ENCODE data around the gene VWA1.

The VWA1 gene

DNA sequence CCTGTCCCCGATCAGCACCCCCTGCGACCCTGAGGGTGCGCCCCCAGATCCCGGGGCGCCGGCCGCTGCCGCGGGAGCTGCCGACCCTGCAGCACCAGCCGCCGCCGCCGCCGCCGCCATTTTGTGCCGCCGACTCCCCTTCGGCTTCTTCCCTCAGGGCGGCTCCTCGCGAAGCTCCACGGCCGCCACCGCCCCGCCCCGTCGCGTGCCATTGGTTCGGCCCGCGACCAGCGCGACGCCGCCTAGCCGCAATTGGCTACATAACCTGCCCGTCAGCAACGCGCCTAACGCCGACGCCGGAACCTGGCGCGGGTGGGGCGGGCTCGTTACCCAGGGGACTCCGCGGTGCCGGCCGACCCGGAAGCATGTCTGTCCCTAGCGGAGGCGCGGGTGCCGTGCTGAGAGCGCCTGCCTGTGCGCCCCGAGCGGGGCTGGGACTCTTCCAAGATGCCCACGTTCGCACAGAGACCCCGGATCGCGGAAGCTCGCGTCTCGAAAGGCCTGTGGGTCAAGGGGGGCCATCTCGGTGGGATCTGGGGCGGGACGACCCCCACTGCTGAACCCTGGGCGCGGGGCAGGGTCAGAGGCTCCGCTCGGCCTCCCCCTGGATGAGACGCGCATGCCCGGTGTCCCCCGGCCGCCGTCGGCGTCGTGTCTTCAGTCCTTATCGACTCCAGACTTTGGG, 36.2 kb upstream of the VWA1 start, which contains the start of gene CCNL2 (continued):
- TF ChIP-seq GFI1B (tag by site-specific recombination; IDR thresholded peaks at IDR 0.05) = no peak
- no peak; the same call in 1 of the 2 replicates for TF ChIP-seq ZBTB17 (tag by site-specific recombination; IDR thresholded peaks at IDR 0.05)
- TF ChIP-seq ZNF558 (tag by site-specific recombination; IDR thresholded peaks at IDR 0.05) = no peak
- TF ChIP-seq, protein P1, sequence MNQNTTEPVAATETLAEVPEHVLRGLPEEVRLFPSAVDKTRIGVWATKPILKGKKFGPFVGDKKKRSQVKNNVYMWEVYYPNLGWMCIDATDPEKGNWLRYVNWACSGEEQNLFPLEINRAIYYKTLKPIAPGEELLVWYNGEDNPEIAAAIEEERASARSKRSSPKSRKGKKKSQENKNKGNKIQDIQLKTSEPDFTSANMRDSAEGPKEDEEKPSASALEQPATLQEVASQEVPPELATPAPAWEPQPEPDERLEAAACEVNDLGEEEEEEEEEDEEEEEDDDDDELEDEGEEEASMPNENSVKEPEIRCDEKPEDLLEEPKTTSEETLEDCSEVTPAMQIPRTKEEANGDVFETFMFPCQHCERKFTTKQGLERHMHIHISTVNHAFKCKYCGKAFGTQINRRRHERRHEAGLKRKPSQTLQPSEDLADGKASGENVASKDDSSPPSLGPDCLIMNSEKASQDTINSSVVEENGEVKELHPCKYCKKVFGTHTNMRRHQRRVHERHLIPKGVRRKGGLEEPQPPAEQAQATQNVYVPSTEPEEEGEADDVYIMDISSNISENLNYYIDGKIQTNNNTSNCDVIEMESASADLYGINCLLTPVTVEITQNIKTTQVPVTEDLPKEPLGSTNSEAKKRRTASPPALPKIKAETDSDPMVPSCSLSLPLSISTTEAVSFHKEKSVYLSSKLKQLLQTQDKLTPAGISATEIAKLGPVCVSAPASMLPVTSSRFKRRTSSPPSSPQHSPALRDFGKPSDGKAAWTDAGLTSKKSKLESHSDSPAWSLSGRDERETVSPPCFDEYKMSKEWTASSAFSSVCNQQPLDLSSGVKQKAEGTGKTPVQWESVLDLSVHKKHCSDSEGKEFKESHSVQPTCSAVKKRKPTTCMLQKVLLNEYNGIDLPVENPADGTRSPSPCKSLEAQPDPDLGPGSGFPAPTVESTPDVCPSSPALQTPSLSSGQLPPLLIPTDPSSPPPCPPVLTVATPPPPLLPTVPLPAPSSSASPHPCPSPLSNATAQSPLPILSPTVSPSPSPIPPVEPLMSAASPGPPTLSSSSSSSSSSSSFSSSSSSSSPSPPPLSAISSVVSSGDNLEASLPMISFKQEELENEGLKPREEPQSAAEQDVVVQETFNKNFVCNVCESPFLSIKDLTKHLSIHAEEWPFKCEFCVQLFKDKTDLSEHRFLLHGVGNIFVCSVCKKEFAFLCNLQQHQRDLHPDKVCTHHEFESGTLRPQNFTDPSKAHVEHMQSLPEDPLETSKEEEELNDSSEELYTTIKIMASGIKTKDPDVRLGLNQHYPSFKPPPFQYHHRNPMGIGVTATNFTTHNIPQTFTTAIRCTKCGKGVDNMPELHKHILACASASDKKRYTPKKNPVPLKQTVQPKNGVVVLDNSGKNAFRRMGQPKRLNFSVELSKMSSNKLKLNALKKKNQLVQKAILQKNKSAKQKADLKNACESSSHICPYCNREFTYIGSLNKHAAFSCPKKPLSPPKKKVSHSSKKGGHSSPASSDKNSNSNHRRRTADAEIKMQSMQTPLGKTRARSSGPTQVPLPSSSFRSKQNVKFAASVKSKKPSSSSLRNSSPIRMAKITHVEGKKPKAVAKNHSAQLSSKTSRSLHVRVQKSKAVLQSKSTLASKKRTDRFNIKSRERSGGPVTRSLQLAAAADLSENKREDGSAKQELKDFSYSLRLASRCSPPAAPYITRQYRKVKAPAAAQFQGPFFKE (tag by site-specific recombination; IDR thresholded peaks at IDR 0.05; ENCODE audit: borderline replicate concordance) = no peak
- TF ChIP-seq, protein P2, sequence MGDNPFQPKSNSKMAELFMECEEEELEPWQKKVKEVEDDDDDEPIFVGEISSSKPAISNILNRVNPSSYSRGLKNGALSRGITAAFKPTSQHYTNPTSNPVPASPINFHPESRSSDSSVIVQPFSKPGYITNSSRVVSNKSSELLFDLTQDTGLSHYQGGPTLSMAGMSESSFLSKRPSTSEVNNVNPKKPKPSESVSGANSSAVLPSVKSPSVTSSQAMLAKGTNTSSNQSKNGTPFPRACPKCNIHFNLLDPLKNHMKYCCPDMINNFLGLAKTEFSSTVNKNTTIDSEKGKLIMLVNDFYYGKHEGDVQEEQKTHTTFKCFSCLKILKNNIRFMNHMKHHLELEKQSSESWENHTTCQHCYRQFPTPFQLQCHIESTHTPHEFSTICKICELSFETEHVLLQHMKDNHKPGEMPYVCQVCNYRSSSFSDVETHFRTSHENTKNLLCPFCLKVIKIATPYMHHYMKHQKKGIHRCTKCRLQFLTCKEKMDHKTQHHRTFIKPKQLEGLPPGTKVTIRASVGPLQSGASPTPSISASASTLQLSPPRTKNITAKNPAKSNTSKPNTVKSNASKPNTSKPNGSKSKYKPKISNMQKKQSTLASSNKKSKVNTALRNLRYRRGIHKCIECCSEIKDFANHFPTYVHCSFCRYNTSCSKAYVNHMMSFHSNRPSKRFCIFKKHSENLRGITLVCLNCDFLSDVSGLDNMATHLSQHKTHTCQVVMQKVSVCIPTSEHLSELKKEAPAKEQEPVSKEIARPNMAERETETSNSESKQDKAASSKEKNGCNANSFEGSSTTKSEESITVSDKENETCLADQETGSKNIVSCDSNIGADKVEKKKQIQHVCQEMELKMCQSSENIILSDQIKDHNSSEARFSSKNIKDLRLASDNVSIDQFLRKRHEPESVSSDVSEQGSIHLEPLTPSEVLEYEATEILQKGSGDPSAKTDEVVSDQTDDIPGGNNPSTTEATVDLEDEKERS (tag by site-specific recombination; IDR thresholded peaks at IDR 0.05) = no peak
- TF ChIP-seq, protein P3, sequence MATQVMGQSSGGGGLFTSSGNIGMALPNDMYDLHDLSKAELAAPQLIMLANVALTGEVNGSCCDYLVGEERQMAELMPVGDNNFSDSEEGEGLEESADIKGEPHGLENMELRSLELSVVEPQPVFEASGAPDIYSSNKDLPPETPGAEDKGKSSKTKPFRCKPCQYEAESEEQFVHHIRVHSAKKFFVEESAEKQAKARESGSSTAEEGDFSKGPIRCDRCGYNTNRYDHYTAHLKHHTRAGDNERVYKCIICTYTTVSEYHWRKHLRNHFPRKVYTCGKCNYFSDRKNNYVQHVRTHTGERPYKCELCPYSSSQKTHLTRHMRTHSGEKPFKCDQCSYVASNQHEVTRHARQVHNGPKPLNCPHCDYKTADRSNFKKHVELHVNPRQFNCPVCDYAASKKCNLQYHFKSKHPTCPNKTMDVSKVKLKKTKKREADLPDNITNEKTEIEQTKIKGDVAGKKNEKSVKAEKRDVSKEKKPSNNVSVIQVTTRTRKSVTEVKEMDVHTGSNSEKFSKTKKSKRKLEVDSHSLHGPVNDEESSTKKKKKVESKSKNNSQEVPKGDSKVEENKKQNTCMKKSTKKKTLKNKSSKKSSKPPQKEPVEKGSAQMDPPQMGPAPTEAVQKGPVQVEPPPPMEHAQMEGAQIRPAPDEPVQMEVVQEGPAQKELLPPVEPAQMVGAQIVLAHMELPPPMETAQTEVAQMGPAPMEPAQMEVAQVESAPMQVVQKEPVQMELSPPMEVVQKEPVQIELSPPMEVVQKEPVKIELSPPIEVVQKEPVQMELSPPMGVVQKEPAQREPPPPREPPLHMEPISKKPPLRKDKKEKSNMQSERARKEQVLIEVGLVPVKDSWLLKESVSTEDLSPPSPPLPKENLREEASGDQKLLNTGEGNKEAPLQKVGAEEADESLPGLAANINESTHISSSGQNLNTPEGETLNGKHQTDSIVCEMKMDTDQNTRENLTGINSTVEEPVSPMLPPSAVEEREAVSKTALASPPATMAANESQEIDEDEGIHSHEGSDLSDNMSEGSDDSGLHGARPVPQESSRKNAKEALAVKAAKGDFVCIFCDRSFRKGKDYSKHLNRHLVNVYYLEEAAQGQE (tag by site-specific recombination; IDR thresholded peaks at IDR 0.05) = 0 out of 2 replicates have a peak, but pooled peaks have one; percentile 23
- TF ChIP-seq ZNF157 (tag by site-specific recombination; IDR thresholded peaks at IDR 0.05) = no peak
- peak; percentile 60 for TF ChIP-seq GLIS1 (tag by site-specific recombination; IDR thresholded peaks at IDR 0.05)
- TF ChIP-seq, protein P4, sequence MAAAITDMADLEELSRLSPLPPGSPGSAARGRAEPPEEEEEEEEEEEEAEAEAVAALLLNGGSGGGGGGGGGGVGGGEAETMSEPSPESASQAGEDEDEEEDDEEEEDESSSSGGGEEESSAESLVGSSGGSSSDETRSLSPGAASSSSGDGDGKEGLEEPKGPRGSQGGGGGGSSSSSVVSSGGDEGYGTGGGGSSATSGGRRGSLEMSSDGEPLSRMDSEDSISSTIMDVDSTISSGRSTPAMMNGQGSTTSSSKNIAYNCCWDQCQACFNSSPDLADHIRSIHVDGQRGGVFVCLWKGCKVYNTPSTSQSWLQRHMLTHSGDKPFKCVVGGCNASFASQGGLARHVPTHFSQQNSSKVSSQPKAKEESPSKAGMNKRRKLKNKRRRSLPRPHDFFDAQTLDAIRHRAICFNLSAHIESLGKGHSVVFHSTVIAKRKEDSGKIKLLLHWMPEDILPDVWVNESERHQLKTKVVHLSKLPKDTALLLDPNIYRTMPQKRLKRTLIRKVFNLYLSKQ (tag by site-specific recombination; IDR thresholded peaks at IDR 0.05; ENCODE audit: borderline replicate concordance) = no peak
- no peak for TF ChIP-seq ZNF221 (tag by site-specific recombination; IDR thresholded peaks at IDR 0.05; ENCODE audit: borderline replicate concordance)
- TF ChIP-seq ZIC2 (tag by site-specific recombination; IDR thresholded peaks at IDR 0.05) = peak; percentile 68
- TF ChIP-seq, protein P5, sequence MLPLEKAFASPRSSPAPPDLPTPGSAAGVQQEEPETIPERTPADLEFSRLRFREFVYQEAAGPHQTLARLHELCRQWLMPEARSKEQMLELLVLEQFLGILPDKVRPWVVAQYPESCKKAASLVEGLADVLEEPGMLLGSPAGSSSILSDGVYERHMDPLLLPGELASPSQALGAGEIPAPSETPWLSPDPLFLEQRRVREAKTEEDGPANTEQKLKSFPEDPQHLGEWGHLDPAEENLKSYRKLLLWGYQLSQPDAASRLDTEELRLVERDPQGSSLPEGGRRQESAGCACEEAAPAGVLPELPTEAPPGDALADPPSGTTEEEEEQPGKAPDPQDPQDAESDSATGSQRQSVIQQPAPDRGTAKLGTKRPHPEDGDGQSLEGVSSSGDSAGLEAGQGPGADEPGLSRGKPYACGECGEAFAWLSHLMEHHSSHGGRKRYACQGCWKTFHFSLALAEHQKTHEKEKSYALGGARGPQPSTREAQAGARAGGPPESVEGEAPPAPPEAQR (tag by site-specific recombination; IDR thresholded peaks at IDR 0.05) = no peak
- TF ChIP-seq ZFP69B (tag by site-specific recombination; IDR thresholded peaks at IDR 0.05) = no peak; the same call in 1 of the 2 replicates
- no peak for TF ChIP-seq ZNF837 (tag by site-specific recombination; IDR thresholded peaks at IDR 0.05)
- TF ChIP-seq ZFP37 (tag by site-specific recombination; IDR thresholded peaks at IDR 0.05) = peak; percentile 49; the same call in 1 of the 2 replicates
- TF ChIP-seq, protein P6, sequence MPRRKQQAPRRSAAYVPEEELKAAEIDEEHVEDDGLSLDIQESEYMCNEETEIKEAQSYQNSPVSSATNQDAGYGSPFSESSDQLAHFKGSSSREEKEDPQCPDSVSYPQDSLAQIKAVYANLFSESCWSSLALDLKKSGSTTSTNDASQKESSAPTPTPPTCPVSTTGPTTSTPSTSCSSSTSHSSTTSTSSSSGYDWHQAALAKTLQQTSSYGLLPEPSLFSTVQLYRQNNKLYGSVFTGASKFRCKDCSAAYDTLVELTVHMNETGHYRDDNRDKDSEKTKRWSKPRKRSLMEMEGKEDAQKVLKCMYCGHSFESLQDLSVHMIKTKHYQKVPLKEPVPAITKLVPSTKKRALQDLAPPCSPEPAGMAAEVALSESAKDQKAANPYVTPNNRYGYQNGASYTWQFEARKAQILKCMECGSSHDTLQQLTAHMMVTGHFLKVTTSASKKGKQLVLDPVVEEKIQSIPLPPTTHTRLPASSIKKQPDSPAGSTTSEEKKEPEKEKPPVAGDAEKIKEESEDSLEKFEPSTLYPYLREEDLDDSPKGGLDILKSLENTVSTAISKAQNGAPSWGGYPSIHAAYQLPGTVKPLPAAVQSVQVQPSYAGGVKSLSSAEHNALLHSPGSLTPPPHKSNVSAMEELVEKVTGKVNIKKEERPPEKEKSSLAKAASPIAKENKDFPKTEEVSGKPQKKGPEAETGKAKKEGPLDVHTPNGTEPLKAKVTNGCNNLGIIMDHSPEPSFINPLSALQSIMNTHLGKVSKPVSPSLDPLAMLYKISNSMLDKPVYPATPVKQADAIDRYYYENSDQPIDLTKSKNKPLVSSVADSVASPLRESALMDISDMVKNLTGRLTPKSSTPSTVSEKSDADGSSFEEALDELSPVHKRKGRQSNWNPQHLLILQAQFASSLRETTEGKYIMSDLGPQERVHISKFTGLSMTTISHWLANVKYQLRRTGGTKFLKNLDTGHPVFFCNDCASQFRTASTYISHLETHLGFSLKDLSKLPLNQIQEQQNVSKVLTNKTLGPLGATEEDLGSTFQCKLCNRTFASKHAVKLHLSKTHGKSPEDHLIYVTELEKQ (tag by site-specific recombination; IDR thresholded peaks at IDR 0.05; ENCODE audit: borderline replicate concordance) = no peak
- no peak for TF ChIP-seq ZNF2 (tag by site-specific recombination; IDR thresholded peaks at IDR 0.05)
- TF ChIP-seq, protein P7, sequence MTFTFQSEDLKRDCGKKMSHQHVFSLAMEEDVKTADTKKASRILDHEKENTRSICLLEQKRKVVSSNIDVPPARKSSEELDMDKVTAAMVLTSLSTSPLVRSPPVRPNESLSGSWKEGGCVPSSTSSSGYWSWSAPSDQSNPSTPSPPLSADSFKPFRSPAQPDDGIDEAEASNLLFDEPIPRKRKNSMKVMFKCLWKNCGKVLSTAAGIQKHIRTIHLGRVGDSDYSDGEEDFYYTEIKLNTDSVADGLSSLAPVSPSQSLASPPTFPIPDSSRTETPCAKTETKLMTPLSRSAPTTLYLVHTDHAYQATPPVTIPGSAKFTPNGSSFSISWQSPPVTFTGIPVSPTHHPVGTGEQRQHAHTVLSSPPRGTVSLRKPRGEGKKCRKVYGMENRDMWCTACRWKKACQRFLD (tag by site-specific recombination; IDR thresholded peaks at IDR 0.05) = no peak
